Embryonic facial prominence (tissue), 1 donor: Measurements from ENCODE around the gene ZMYND8.
"Not testable (repeated sequence)": the region's sequence is repeated elsewhere in the genome, so short reads cannot be mapped to it uniquely, and the experiment has no call there.

ENCODE experiments used
- DNase-seq: peaks from one replicate; pipeline ENCODE4 v3.0.0-alpha.2; 2016; ENCODE audit errors: extremely low spot score

The ZMYND8 gene

DNA sequence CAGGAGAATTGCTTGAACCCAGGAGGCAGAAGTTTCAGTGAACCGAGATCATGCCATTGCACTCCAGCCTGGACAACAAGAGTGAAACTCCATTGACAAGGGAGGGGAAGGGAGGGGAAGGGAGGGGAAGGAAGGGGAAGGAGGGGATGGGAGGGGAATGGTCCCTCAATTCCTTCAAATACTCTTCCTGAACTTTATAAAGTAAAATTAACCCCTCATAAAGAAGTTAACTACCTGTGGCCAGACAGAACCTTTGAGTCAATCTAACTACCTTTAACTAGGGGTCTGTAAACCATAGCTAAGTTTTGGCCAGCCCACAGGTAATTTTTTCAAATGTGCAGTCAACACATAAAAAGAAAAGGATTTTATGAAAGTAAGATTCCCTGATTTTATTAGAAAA is 131.0 kb downstream of the ZMYND8 start:
- no peak for DNase-seq

DNA sequence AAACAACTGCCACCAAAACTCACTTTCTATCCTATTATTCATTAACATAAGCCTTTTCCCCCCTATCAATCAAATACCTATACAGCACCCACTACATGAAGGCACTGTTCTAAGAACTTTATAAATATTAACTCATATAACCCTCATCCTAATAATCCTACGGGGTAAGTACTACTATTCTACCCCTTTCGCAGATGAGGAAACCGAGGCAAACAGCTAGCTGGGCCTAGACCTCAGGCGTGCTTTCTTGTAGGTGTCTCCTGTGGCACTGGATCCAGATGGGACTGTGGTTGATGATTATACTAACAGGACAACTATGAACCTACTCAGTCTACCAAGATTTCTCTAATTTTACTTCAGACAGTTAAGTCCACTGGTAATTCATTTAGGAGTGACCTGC is 131.6 kb downstream of the ZMYND8 start:
- DNase-seq, result no peak

DNA sequence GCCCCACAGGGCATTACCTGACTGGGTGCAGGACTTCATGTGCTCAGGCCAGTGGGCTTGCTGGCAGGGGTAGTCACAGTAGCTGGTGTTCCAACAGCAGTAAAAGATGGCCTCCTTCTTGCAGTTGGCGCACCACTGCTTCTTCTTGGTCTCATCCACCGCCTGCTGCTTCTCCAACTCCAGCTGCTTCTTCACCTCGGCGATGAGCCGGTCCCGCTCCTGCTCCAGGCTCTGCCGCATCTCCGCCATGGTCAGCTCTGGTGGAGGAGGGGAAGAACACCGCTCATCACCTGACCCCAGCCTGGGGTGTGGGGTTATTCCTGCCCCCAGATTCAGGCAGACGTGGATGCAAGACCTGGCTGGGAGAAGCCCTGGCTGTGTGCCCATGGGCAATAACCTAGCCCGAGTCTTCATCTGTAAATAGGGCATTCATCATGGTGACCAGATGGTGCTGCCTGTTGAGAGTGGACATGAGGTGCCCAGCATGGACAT is 132.2 kb downstream of the ZMYND8 start:
- no peak for DNase-seq

GRCh38 chr20:47223896-47224295 is 132.6 kb downstream of the ZMYND8 start:
- DNase-seq, result no peak

GRCh38 chr20:47222468-47223119 is 133.9 kb downstream of the ZMYND8 start:
- no peak for DNase-seq

- no peak for DNase-seq
Measured at GRCh38 chr20:47221036-47221625, 135.4 kb downstream of the ZMYND8 start.

- DNase-seq, result no peak
Measured at GRCh38 chr20:47220161-47220582, 136.3 kb downstream of the ZMYND8 start.

DNA sequence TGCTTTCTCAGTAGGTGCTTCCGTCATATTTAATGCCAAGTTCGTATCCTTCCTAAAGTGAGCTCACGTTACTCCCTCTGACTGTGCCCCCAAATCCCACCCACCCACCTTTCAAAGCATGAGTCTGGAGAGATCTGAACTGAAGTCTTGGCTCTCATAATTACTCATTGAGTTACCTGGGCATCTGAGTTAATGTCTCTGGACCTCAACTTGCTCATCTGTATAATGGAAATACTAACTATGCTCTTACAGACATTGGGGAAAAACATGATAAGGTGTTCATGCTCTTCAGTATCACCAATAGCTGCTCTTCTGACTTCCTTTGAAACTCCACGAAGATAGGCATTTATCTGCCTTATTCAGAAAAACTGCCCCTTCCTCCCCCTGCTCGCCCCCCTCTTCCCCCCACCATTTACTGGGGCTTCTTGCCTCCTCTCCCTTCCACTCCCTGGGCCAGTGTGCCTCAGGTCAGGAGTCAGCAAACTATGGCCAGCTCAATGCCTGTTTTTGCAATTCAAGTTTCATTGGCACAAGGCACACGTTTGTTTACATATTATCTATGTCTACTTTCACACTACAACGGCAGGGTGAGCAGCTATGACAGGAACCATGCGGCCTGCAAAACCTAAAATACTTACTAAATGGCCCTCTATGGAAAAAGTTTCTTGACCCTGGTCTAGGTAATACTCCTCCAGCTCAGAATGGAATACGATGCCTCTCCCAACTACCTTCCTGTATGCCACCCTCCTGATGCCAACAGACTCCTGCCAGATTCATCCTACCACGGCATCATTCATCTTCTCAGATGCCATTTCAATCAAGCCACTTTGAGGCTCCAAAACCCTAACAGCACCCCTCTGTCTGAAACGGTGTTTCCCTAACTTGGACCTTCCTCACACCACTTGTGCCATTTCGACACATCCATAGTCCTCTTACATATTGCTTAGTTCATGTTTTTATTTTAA is 138.7 kb downstream of the ZMYND8 start:
- DNase-seq, result no peak

- DNase-seq, result no peak
Measured at GRCh38 chr20:47216819-47217410, 139.6 kb downstream of the ZMYND8 start.

DNA sequence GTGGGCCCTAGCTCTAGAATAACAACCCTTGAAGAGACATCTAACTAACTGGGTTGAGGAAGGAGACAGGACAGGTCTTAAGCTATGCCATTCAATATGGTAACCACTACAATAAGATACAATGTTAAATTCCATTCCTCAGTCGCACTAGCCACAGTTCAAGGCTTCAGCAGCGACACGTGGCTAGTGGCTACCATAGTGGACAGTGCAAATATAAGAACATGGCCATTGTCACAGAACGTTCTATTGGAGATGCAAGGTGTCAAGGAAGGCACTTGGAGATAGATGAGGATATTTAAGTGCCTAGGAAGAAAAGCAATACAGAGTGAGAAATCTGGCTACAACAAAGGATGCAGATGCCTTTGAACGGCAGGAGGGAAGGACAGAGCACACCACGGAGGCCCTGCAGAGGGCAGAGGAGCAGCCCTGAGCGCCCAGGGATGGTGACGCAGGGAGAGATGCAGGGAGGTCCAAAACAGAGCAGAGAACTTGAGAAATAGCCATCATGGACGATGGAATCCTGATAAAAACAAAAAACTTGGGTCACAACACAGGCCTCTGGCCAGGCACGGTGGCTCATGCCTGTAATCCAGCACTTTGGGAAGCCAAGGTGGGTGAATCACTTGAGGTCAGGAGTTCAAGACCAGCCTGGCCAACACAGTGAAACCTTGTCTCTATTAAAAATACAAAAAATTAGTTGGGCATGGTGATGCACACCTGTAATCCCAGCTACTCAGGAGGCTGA is 140.7 kb downstream of the ZMYND8 start:
- no peak for DNase-seq

DNA sequence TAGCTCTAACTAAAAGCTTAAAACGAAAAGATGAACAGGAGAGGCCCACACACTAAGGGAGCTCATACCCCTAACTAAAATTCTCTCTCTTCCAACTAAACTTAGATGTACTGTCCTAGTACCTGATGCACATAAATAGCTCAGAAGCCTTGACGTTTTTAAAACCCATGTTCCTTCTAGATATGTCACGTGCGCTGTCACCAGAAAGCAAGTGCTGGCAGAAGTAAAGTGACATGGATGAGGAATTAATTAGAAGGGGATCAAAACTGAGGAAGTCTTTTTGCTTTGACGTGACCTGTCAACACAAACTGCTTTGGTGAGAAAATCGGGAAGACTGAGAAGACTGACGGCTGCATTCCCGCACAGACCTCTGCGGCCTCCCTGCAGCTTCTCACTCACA is 142.5 kb downstream of the ZMYND8 start:
- DNase-seq, result no peak

DNA sequence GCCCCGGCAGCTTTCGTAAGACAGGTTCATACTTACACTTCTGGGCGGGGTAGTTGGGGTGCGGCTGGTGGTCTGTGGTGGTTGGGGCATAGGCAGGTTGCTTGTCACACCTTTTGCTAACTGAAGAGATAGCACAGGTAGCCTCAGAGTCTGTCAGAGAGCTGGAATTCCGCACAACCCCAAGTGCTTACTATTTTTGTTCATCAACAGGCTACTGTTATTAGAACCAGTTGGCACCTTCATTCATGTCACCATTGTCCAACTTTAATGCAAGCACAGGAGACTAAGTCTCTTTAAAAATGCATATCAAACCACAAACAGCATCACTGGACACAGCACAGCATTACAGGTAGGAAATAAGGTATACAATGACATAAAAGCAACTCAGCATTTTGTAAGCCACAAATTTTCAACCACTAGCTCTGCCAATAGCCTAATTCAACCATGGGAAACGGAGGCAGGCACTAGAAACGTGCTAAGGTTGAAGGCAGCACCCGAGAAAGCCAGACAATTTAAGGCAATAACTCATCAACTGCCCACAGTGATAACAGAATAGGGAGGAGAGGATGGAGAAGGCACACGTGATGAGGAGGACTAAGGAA is 143.8 kb downstream of the ZMYND8 start:
- DNase-seq, result no peak

DNA sequence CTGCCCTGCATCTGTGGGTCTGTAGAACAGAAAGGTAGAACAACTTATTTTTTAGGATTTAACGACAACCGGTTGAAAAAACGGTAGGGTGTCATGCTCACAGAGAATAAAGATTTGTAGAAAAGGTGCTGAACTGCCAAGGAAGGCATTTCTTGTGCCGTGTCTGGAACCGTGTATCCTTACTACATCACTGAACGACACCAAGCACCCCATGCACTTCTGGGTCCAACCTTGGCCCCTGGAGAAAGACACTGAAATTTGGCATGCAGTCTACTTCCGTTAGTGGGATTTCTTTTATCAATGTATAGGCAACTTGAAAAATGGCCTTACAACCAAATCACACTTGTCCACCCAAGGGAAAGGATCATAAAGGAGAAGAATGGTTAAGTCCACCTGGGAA is 145.5 kb downstream of the ZMYND8 start:
- DNase-seq, result no peak

DNA sequence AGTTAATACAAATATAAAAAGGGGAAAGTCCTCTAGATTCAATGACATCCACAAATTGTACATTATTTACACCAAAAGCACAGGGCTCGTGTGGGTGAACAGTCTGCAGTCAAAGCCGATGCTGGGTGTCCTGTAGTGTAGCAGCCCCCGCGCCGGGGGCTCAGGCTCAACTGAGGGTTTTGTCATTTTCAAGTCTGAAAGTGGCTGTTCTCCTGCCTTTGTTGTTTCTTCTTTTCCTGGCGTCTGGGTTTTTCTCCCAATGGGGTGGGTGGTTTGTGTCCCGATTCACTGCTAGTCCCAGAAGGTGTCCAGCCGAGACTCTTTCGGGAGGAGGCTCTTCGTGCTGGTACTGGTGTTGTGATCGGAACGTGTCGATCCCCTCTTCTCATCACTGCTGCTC is 146.0 kb downstream of the ZMYND8 start:
- DNase-seq, result no peak

DNA sequence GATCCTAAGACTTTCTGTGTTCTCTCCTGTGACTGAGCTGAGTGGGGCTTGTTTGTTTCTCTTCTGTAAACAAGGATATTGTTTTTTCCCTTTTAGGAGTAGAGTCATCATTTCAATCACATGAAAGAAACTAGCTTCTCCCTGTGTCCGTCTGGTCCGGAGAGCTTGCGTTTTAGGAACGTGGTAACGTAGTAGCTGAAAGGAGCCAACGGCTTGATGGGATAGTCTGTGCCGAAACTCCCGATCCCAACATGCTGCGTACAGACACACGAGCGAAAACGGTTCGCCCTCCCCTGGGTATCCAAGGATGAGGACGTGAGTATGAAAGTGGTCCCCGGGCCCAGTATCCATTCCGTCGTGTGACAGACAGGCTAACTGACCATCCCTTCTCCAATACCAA is 146.5 kb downstream of the ZMYND8 start:
- DNase-seq, result no peak

DNA sequence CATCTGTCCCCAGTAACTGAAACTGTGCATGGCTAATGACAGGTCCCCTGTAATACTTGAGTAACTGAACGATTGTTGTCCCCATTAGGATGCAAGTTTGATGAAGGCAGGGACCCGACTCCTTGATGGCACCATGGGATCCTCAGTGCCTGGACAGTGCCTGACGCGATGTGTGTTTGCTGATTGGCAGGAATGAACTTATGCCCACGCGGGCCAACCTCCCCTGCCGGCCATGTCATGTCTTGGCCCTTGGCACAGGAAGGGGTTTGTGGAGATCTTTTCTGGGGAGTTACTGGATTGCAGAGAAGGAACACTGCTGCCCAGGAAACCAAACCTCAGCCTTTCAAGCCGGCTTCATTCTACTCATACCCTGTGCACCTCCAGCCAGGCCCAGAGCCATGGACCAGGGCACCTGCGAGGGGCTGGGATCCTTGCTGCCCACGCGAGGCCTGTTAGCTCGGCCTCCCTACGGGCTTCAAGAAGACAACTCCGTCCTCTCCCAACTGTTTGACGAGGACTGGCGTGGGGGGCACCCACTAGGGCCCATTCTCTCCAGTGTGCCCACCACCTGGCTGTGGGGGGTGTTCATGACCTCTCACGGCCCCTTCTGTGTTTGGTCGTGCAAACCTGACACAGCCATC is 147.8 kb downstream of the ZMYND8 start:
- no peak for DNase-seq

DNA sequence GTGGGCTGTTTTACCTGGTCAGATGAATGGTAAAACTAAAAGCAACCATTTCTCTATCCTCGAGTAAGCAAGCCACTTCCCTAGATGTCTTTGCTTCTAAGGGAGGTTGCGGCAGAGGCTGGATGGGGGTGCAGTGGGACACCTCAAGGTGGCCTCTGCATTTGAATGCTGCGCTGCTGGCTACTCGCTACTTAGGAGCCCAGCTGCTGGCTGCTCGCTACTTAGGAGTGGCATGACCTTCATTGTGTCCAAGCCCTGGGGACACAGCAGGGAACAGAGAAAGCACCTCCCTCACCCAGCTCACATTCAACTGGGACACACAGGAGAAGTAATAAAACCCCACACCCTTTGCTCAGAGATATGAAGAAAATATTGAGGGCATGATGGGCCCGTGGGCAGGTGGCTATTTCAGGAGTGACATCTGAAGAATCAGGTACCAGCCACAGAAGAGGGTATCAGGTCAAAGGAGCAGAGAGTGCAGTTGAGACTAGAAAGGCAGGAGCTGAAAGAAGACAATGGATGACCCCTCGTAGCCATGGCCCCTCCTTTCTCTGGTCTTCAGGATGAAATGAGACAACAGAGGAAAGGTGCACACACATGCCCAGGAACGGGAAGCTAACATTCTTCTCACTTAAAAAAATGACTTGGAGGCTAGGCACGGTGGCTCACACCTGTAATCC is 149.4 kb downstream of the ZMYND8 start:
- no peak for DNase-seq

- DNase-seq, result not testable (repeated sequence)
Measured at GRCh38 chr20:47206552-47206951, 149.9 kb downstream of the ZMYND8 start.

GRCh38 chr20:47205577-47206123 is 150.8 kb downstream of the ZMYND8 start:
- no peak for DNase-seq

DNA sequence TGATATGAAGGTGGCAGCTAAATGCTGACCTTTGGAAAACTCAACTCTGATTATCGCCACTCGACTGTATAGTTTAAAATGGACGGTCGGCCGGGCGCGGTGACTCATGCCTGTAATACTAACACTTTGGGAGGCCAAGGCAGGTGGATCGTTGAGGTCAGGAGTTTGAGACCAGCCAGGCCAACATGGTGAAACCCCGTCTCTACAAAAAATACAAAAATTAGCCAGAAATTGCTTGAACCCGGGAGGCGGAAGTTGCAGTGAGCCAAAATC is 151.7 kb downstream of the ZMYND8 start:
- not testable (repeated sequence) for DNase-seq
